Fibroblast of lung (primary cell): Measurements from ENCODE around the gene ITIH4. TPM values are rescaled to one million over a fixed set of nuclear protein-coding genes. Genes with fewer than 3 reads are reported as not detected.

Source experiments
- DNase-seq, 2 donors: peaks; one replicate each; pipeline versions ENCODE4 v3.0.0 to v3.0.0-alpha.2; 2010; ENCODE audit warnings: low read depth in 2 of 2
- H2AFZ ChIP-seq: 2 replicates; pipeline ENCODE4 v1.5.1; 2012; ENCODE audit warnings: low read length, control low read depth, inconsistent platforms
- H3K27ac ChIP-seq: 2 replicates; pipeline ENCODE4 v1.5.1; 2011; ENCODE audit warnings: low read length, control low read depth; ENCODE audit not compliant: insufficient read depth
- H3K27me3 ChIP-seq: 2 replicates; pipeline ENCODE4 v1.5.1; 2011; ENCODE audit warnings: mild to moderate bottlenecking, low read length; ENCODE audit not compliant: control insufficient read depth, insufficient read depth
- H3K36me3 ChIP-seq: 2 replicates; pipeline ENCODE4 v1.5.1; 2011; ENCODE audit warnings: low read length; ENCODE audit not compliant: control insufficient read depth, insufficient read depth
- H3K4me1 ChIP-seq: 2 replicates; pipeline ENCODE4 v1.5.1; 2011; ENCODE audit warnings: low read length; ENCODE audit not compliant: control insufficient read depth, insufficient read depth; ENCODE audit errors: extremely low read depth
- H3K4me2 ChIP-seq: 2 replicates; pipeline ENCODE4 v1.5.1; 2011; ENCODE audit warnings: low read length, control low read depth; ENCODE audit not compliant: insufficient read depth; ENCODE audit errors: extremely low read depth
- H3K4me3 ChIP-seq, 4 experiments: fragments of 200-600 bp in 1 of 4; sonication (generic) in 1 of 4; replicated peaks in 1 of 4; 2 replicates each; pipeline ENCODE4 v1.5.1; 2011 to 2016; ENCODE audit warnings: low read length in 4 of 4, low read depth in 3 of 4, mild to moderate bottlenecking in 3 of 4, control low read depth in 2 of 4, inconsistent platforms in 1 of 4, mixed read lengths in 1 of 4; ENCODE audit not compliant: insufficient read depth in 1 of 4; ENCODE audit errors: control extremely low read depth in 1 of 4
- H3K79me2 ChIP-seq: 2 replicates; pipeline ENCODE4 v1.5.1; 2012; ENCODE audit warnings: mild to moderate bottlenecking, low read length, inconsistent platforms; ENCODE audit not compliant: control insufficient read depth, insufficient read depth
- H3K9ac ChIP-seq: 2 replicates; pipeline ENCODE4 v1.5.1; 2011; ENCODE audit warnings: mild to moderate bottlenecking, low read length, control low read depth; ENCODE audit not compliant: insufficient read depth
- H3K9me3 ChIP-seq: 2 replicates; pipeline ENCODE4 v1.5.1; 2012; ENCODE audit warnings: low read depth, low read length; ENCODE audit not compliant: control insufficient read depth, insufficient read depth
- H4K20me1 ChIP-seq: 2 replicates; pipeline ENCODE4 v1.5.1; 2011; ENCODE audit warnings: low read length; ENCODE audit not compliant: control insufficient read depth, insufficient read depth; ENCODE audit errors: extremely low read depth
- EZH2 ChIP-seq: IDR thresholded peaks from 2 replicates; pipeline ENCODE4 v1.5.1; 2012; ENCODE audit warnings: low read length, control low read depth, mild to moderate bottlenecking; ENCODE audit errors: missing control alignments
- polyA plus RNA-seq, 2 donors: library from polyadenylated mRNA; depleted of rRNA in 1 of 2; stranded (reverse) in 1 of 2; unstranded in 1 of 2; fragments of >200 nt; gene quantifications; 2 replicates each; pipeline ENCODE4 v1.2.1, GENCODE V29; 2011 to 2012; ENCODE audit warnings: missing spikeins in 1 of 2
- total RNA-seq: library from RNA; depleted of rRNA; stranded (reverse); fragments of >200 nt; gene quantifications from 2 replicates; pipeline ENCODE4 v1.2.1, GENCODE V29; 2014
- TF ChIP-seq, protein P1 (sequence below), 2 donors: IDR thresholded peaks in 1 of 2; conservative IDR thresholded peaks in 1 of 2; 1 replicate in 1 of 2; 2 replicates in 1 of 2; pipeline ENCODE4 v1.5.1; 2011 to 2012; ENCODE audit warnings: low read length in 2 of 2, control low read depth in 1 of 2, inconsistent platforms in 1 of 2, low read depth in 1 of 2, mild to moderate bottlenecking in 1 of 2

ITIH4 gene
- total and polyA plus RNA-seq, 2 donors (not counting 1 experiment from before 2014, with no cell fraction given) = 1.1 to 2.6 TPM

DNA sequence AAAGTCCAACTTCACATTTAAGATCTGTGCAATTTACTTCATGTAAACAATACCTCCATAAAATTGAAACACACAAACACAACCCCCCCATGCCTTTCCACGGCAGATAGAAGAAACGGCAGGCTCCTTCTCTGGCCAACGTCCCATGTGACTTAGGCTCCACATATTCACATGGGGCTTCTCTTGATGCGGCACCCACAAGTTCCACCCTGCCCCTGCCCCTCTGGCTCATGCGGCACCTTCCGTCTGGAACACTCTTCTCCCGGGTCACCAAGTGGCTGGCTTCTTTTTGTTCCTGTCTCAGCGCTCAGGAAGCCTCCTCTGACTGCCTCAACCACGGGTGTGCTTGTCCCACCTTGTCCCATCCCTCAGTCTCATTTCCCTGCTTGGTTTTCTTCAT, 41.3 kb upstream of the ITIH4 start:
- Histone ChIP-seq H3K4me3 (no peak overlapping the region), H3K9me3 (no peaks in the 10 kb centered on the region), H3K27me3 (no peaks in the 10 kb centered on the region), H3K36me3 (no peaks in the 10 kb centered on the region), H3K27ac (no peak overlapping the region), H3K4me1 (no peaks in the 10 kb centered on the region), H4K20me1 (no peaks in the 10 kb centered on the region), H3K4me2 (no peak overlapping the region), H3K79me2 (no peaks in the 10 kb centered on the region), H3K9ac (no peak overlapping the region), H2AFZ (no peak overlapping the region)
- DNase-seq = no peak
- TF ChIP-seq, protein P1, sequence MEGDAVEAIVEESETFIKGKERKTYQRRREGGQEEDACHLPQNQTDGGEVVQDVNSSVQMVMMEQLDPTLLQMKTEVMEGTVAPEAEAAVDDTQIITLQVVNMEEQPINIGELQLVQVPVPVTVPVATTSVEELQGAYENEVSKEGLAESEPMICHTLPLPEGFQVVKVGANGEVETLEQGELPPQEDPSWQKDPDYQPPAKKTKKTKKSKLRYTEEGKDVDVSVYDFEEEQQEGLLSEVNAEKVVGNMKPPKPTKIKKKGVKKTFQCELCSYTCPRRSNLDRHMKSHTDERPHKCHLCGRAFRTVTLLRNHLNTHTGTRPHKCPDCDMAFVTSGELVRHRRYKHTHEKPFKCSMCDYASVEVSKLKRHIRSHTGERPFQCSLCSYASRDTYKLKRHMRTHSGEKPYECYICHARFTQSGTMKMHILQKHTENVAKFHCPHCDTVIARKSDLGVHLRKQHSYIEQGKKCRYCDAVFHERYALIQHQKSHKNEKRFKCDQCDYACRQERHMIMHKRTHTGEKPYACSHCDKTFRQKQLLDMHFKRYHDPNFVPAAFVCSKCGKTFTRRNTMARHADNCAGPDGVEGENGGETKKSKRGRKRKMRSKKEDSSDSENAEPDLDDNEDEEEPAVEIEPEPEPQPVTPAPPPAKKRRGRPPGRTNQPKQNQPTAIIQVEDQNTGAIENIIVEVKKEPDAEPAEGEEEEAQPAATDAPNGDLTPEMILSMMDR (conservative IDR thresholded peaks at IDR 0.05 in 1 of 2, IDR thresholded peaks at IDR 0.05 in 1 of 2; ENCODE audit: low read depth in 1 of 2, low read length in 2 of 2) = no peak
- TF ChIP-seq EZH2 = no peak

DNA sequence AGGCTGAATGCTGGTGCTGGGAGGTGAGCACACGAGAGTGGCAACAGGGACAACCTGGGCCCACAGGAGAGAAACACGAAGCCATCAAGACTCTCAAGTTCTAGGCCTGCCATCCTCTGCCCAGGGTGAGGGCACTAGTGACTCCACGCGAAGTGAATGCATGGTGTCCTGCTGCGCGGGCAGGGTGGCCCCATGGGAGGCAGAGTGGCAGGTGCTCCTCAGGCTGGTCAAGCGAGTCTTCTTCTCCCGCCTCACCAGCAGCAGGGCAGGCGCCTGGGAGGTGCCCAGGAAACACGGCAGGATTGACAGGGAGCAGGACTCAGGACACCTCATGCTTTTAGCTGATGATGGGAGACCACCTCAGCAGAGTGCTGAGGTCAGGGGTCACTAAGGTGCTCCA, 40.0 kb upstream of the ITIH4 start:
- Histone ChIP-seq H3K4me2 (no peak overlapping the region), H3K9me3 (no peaks in the 10 kb centered on the region), H3K4me1 (no peaks in the 10 kb centered on the region), H3K9ac (no peak overlapping the region), H3K36me3 (no peaks in the 10 kb centered on the region), H3K27me3 (no peaks in the 10 kb centered on the region), H3K4me3 (no peak overlapping the region), H3K79me2 (no peaks in the 10 kb centered on the region), H4K20me1 (no peaks in the 10 kb centered on the region), H3K27ac (no peak overlapping the region), H2AFZ (no peak overlapping the region)
- no peak for DNase-seq
- no peak for TF ChIP-seq EZH2
- TF ChIP-seq, protein P1 (conservative IDR thresholded peaks at IDR 0.05 in 1 of 2, IDR thresholded peaks at IDR 0.05 in 1 of 2; ENCODE audit: low read depth in 1 of 2, low read length in 2 of 2) = no peak

DNA sequence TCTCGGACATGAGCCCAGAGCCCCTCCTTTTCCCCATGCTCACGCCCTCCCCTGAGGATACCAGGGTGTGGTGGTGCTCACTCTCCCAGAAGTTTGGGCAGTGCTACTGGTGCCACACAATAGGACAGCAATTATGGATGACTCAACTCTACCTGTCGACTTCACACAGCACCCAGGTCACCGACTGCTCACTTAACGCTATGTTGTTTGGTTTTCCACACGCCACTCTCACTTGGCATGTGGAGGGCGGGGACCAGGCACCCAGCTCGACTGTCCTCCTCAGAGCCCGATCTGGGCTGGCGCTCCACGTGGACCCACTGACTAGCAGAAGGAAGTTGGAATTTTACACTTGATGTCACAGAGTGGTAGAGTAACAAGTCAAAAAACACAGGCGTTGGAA, 36.0 kb upstream of the ITIH4 start:
- Histone ChIP-seq H3K9ac (no peak overlapping the region), H3K27me3 (no peaks in the 10 kb centered on the region), H2AFZ (no peak overlapping the region), H3K79me2 (no peaks in the 10 kb centered on the region), H3K4me2 (no peak overlapping the region), H3K9me3 (no peaks in the 10 kb centered on the region), H4K20me1 (no peaks in the 10 kb centered on the region), H3K4me3 (no peak overlapping the region), H3K4me1 (no peaks in the 10 kb centered on the region), H3K36me3 (no peaks in the 10 kb centered on the region), H3K27ac (no peak overlapping the region)
- TF ChIP-seq, protein P1 (conservative IDR thresholded peaks at IDR 0.05 in 1 of 2, IDR thresholded peaks at IDR 0.05 in 1 of 2; ENCODE audit: low read depth in 1 of 2, low read length in 2 of 2) = no peak
- TF ChIP-seq EZH2 = no peak
- no peak for DNase-seq
